CD1c-positive myeloid dendritic cell (primary cell): Measurements from ENCODE around the gene NACA2.

ENCODE experiments used
- DNase-seq: peaks from one replicate; pipeline ENCODE4 v3.0.0-alpha.2; 2016; ENCODE audit errors: extremely low spot score

NACA2 gene

GRCh38 chr17:61551255-61551742 lies 39.7 kb downstream of the NACA2 start:
- peak; percentile 32 for DNase-seq

GRCh38 chr17:61547113-61547512 lies 43.9 kb downstream of the NACA2 start:
- no peak for DNase-seq

DNA sequence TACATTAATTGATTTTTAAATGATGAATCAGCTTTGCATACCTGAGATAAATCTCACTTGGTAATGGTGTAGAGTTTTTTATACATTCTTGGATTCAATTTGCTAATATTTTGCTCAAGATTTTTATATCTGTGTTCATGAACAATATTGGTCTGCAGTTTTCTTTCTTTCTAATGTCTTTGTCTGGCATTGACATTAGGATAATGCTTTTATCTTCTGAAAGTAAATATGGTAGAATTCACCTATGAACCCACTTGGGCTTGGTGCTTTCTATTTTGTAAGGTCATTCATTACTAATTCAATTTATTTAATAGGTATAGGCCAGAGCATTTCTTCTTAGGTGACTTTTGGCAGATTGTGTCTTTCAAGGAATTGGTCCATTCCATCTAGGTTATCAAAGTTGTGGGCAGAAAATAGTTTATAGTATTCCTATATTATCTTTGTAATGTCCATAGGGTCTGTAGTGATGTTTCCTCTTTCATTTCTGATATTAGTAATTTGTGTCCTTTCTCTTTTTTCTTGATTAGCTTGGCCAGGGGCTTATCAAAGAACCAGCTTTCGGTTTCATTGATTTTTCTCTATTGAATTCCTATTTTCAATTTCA lies 45.6 kb downstream of the NACA2 start:
- no peak for DNase-seq

DNA sequence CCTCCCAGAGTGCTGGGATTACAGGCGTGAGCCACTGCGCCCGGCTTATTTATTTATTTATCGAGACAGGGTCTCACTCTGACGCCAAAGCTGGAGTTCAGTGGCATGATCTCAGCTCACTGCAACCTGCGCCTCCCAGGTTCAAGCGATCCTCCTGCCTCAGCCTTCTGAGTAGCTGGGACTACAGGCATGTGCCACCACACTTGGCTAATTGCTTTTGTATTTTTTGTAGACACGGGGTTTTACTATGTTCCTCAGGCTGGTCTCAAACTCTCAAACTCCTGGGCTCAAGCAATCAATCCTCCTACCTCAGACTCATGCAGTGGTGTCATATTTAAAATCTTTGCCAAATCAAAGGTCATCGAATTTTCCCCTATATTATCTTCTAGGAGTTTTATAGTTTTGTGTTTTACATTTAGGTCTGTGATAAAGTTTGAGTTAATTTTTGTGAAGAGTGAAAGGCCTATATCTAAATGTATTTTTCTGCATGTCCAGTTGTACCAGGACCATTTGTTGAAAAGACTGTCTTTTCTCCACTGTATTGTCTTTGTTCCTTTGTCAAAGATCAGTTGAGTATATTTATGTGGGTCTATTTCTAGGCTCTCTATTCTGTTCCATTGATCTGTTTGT lies 47.1 kb downstream of the NACA2 start:
- no peak for DNase-seq

- DNase-seq = no peak
These were observed 49.0 kb downstream of the NACA2 start for GRCh38 chr17:61542027-61542426.

GRCh38 chr17:61540874-61541273 lies 50.1 kb downstream of the NACA2 start:
- no peak for DNase-seq
